Occipital lobe (tissue), 3 donors: ENCODE data around the gene AGFG2. TPM values are rescaled to one million over a fixed set of nuclear protein-coding genes. Genes with fewer than 3 reads are reported as not detected.

ENCODE experiments used
- DNase-seq: peaks from one replicate; lab custom pipeline; 2025; lab: John Stamatoyannopoulos, UW
- small RNA-seq: library from RNA; depleted of rRNA; stranded (forward); fragments of <200 nt; gene quantifications from one replicate; pipeline ENCODE3, GENCODE V24; 2014
- total RNA-seq: library from RNA; depleted of rRNA; stranded (reverse); fragments of >200 nt; gene quantifications from one replicate; pipeline ENCODE4 v1.2.3, GENCODE V29; 2014

AGFG2 gene
- total RNA-seq, 1 donor from 2014 or later, result 2.0 TPM

- DNase-seq, result no peak
These were observed 68.1 kb downstream of the AGFG2 start for GRCh38 chr7:100607111-100607510.

- DNase-seq, result no peak
These were observed 71.0 kb downstream of the AGFG2 start for GRCh38 chr7:100609958-100610357.

- DNase-seq, result peak; percentile 97
These were observed 73.2 kb downstream of the AGFG2 start, which contains the start of gene MOSPD3 for GRCh38 chr7:100611983-100612729. Gene MOSPD3 (plus strand): TSS chr7:100612540. CDS start chr7:100612792, 252 bp downstream.

GRCh38 chr7:100612730-100613390 lies 73.9 kb downstream of the AGFG2 start:
- DNase-seq, result no peak

- no peak for DNase-seq
These were observed 74.6 kb downstream of the AGFG2 start for GRCh38 chr7:100613412-100614175.

- DNase-seq, result no peak
These were observed 75.4 kb downstream of the AGFG2 start for GRCh38 chr7:100614308-100614861.

Small RNA genes lying within 50 kb of the gene (small RNA-seq; reads per million reads assigned to genes)
- not detected for gene RN7SL416P
- not detected for gene SAP25

Other genes with a start within 250 kb of the AGFG2 start
- gene SPDYE3, start 231.5 kb upstream of the AGFG2 start, total RNA-seq, result not detected
- gene PILRB, start 181.1 kb upstream of the AGFG2 start, total RNA-seq, result 9.5 TPM
- gene PILRA, start 165.7 kb upstream of the AGFG2 start, total RNA-seq, result 1.1 TPM
- 4.2 TPM for gene ZCWPW1, start 110.5 kb upstream of the AGFG2 start, total RNA-seq
- 25.3 TPM for gene MEPCE, start 109.4 kb upstream of the AGFG2 start, total RNA-seq
- 5.1 TPM for gene PPP1R35, start 102.7 kb upstream of the AGFG2 start, total RNA-seq
- not detected for gene SPACDR, start 74.9 kb upstream of the AGFG2 start, total RNA-seq
- gene TSC22D4, start 60.0 kb upstream of the AGFG2 start, total RNA-seq, result 9.7 TPM
- 47.9 TPM for gene NYAP1, start 55.3 kb upstream of the AGFG2 start, total RNA-seq
- not detected for gene SAP25, start 34.7 kb downstream of the AGFG2 start, total RNA-seq
- gene LRCH4, start 46.9 kb downstream of the AGFG2 start, total RNA-seq, result 6.4 TPM
- gene FBXO24, start 47.1 kb downstream of the AGFG2 start, total RNA-seq, result 0.16 TPM
- gene PCOLCE, start 63.2 kb downstream of the AGFG2 start, total RNA-seq, result 4.2 TPM
- 12.2 TPM for gene MOSPD3, start 73.3 kb downstream of the AGFG2 start, total RNA-seq
- 5.3 TPM for gene TFR2, start 102.3 kb downstream of the AGFG2 start, total RNA-seq
- 109 TPM for gene ACTL6B, start 117.2 kb downstream of the AGFG2 start, total RNA-seq
- gene GNB2, start 134.5 kb downstream of the AGFG2 start, total RNA-seq, result 57.7 TPM
- 15.4 TPM for gene GIGYF1, start 155.0 kb downstream of the AGFG2 start, total RNA-seq
- 41.5 TPM for gene POP7, start 166.9 kb downstream of the AGFG2 start, total RNA-seq
- gene EPO, start 181.3 kb downstream of the AGFG2 start, total RNA-seq, result not detected
- not detected for gene ZAN, start 194.4 kb downstream of the AGFG2 start, total RNA-seq